PC-3 (cell line): ENCODE data around the gene GTF2H2C. TPM values are rescaled to one million over a fixed set of nuclear protein-coding genes. Genes with fewer than 3 reads are reported as not detected.
"Not testable (repeated sequence)": the region's sequence is repeated elsewhere in the genome, so short reads cannot be mapped to it uniquely, and the experiment has no call there.

Experiments
- ATAC-seq: fragments of 200-7000 bp; cut with Tn5 transposase; 2 replicates; pipeline ENCODE4 v1.9.1; 2020; ENCODE audit warnings: mild to moderate bottlenecking, moderate library complexity
- BruUV-seq: library from RNA; stranded (reverse); fragments of 400-500 nt; replicated peaks from 2 replicates; lab custom pipeline; 2021; lab: Mats Ljungman, UMichigan
- CTCF ChIA-PET: fragments of 300-600 bp; sonication (Branson Sonifier 250); formaldehyde crosslinking; loops from one replicate; lab custom pipeline; 2022; ENCODE audit warnings: antibody characterized with exemption; lab: Charles Lee
- POLR2A ChIA-PET: fragments of 300-600 bp; sonication (Branson Sonifier 250); formaldehyde crosslinking; loops from one replicate; lab custom pipeline; 2022; ENCODE audit warnings: antibody characterized with exemption; ENCODE audit not compliant: unreplicated experiment; lab: Charles Lee
- DNase-seq: peaks from one replicate; pipeline ENCODE4 v3.0.0-alpha.2; 2015
- H2AFZ ChIP-seq: fragments of 300-600 bp; sonication (generic); 2 replicates; pipeline ENCODE4 v1.6.0; 2016; ENCODE audit warnings: antibody characterized with exemption, low read length
- H3F3A ChIP-seq: fragments of 300-600 bp; sonication (generic); one replicate; pipeline ENCODE4 v1.6.0; 2017; ENCODE audit warnings: antibody characterized with exemption, low read length, control low read depth, mild to moderate bottlenecking; ENCODE audit not compliant: unreplicated experiment
- H3K27ac ChIP-seq: fragments of 300-600 bp; sonication (generic); 2 replicates; pipeline ENCODE4 v1.5.1; 2016; ENCODE audit warnings: mild to moderate bottlenecking, low read length
- H3K27me3 ChIP-seq: fragments of 300-600 bp; sonication (generic); 2 replicates; pipeline ENCODE4 v1.6.1; 2016; ENCODE audit warnings: low read length, mixed read lengths
- H3K36me3 ChIP-seq: fragments of 300-600 bp; sonication (generic); 2 replicates; pipeline ENCODE4 v1.6.1; 2016; ENCODE audit warnings: low read depth, mixed run types, low read length, mixed read lengths
- H3K4me1 ChIP-seq: fragments of 300-600 bp; sonication (generic); 2 replicates; pipeline ENCODE4 v1.5.1; 2016; ENCODE audit warnings: low read length; ENCODE audit not compliant: insufficient read depth
- H3K4me2 ChIP-seq: fragments of 300-600 bp; sonication (generic); 2 replicates; pipeline ENCODE4 v1.6.0; 2016; ENCODE audit warnings: low read length
- H3K4me3 ChIP-seq: fragments of 300-600 bp; sonication (generic); 2 replicates; pipeline ENCODE4 v1.5.1; 2016; ENCODE audit warnings: mild to moderate bottlenecking, low read length, mixed read lengths
- H3K79me2 ChIP-seq: fragments of 300-600 bp; sonication (generic); 2 replicates; pipeline ENCODE4 v1.6.1; 2017; ENCODE audit warnings: low read length, mixed read lengths
- H3K9ac ChIP-seq: fragments of 300-600 bp; sonication (generic); 2 replicates; pipeline ENCODE4 v1.6.0; 2016; ENCODE audit warnings: mild to moderate bottlenecking, low read length
- H3K9me2 ChIP-seq: fragments of 300-600 bp; sonication (generic); replicated peaks from 2 replicates; pipeline ENCODE4 v1.6.1; 2016; ENCODE audit warnings: mixed run types, low read length, mixed read lengths
- H3K9me3 ChIP-seq: fragments of 300-600 bp; sonication (generic); 2 replicates; pipeline ENCODE4 v1.6.1; 2016; ENCODE audit warnings: low read length, mixed read lengths
- H4K20me1 ChIP-seq: fragments of 300-600 bp; sonication (generic); 2 replicates; pipeline ENCODE4 v1.6.1; 2016; ENCODE audit warnings: low read length, mixed read lengths
- CTCF ChIP-seq: fragments of 300-600 bp; sonication (generic); conservative IDR thresholded peaks from 2 replicates; pipeline ENCODE4 v1.5.1; 2017; ENCODE audit warnings: antibody characterized with exemption, low read depth, mild to moderate bottlenecking, low read length
- EZH2 ChIP-seq: fragments of 300-600 bp; sonication (generic); IDR thresholded peaks from one replicate; pipeline ENCODE4 v1.6.1; 2017; ENCODE audit warnings: antibody characterized with exemption, mild to moderate bottlenecking, low read length; ENCODE audit not compliant: unreplicated experiment
- EZH2phosphoT487 ChIP-seq: fragments of 300-600 bp; sonication (generic); IDR thresholded peaks from 2 replicates; pipeline ENCODE4 v1.6.1; 2018; ENCODE audit warnings: mild to moderate bottlenecking, antibody characterized with exemption, low read length, borderline replicate concordance
- intact Hi-C: fragments of 100-400 bp; cut with micrococcal nuclease; formaldehyde crosslinking; loops from 2 replicates; pipeline ENCODE4 v1.9.0; 2023
- total RNA-seq: library from RNA; depleted of rRNA; stranded (reverse); fragments of >200 nt; gene quantifications from 2 replicates; pipeline ENCODE4 v1.2.3, GENCODE V29; 2014

GTF2H2C gene
- total RNA-seq, 1 experiment from 2014 or later = 14.0 TPM

GRCh38 chr5:69531406-69531801, 28.6 kb upstream of the GTF2H2C start:
- CTCF ChIA-PET = no interaction called here
- intact Hi-C loops = no loop called here
- TF ChIP-seq CTCF (no peak), EZH2 (no peak), EZH2phosphoT487 (no peak)
- Histone ChIP-seq H3K79me2 (peaks cover 38% of the 10 kb centered on the region), H3K27ac (no peak overlapping the region), H4K20me1 (no peaks in the 10 kb centered on the region), H3F3A (no peaks in the 10 kb centered on the region), H3K4me2 (no peak overlapping the region), H3K9me3 (no peaks in the 10 kb centered on the region), H2AFZ (no peak overlapping the region), H3K36me3 (0 out of 2 replicates have a peak, but pooled peaks cover 3% of the 10 kb centered on the region), H3K9me2 (no peaks in the 10 kb centered on the region), H3K9ac (no peak overlapping the region), H3K4me1 (peaks cover 25% of the 10 kb centered on the region), H3K4me3 (no peak overlapping the region), H3K27me3 (no peaks in the 10 kb centered on the region)
- DNase-seq = no peak
- no peak for ATAC-seq
- no TSS peak for BruUV-seq
- POLR2A ChIA-PET = no interaction called here

GRCh38 chr5:69537911-69538310, 22.1 kb upstream of the GTF2H2C start:
- H3F3A ChIP-seq, H4K20me1 ChIP-seq, H3K9me2 ChIP-seq, H3K79me2 ChIP-seq, intact Hi-C loops, H2AFZ ChIP-seq, BruUV-seq, DNase-seq, H3K36me3 ChIP-seq, H3K4me1 ChIP-seq, H3K4me2 ChIP-seq, H3K27ac ChIP-seq, H3K9me3 ChIP-seq, H3K4me3 ChIP-seq, H3K9ac ChIP-seq, H3K27me3 ChIP-seq, CTCF ChIA-PET, POLR2A ChIA-PET: not testable (repeated sequence)
- ATAC-seq = peak; percentile 74

GRCh38 chr5:69538735-69539134, 21.3 kb upstream of the GTF2H2C start:
- H2AFZ ChIP-seq, CTCF ChIA-PET, DNase-seq, H3K27ac ChIP-seq, H3K79me2 ChIP-seq, H3K36me3 ChIP-seq, H3K4me1 ChIP-seq, H3F3A ChIP-seq, ATAC-seq, H4K20me1 ChIP-seq, POLR2A ChIA-PET, BruUV-seq, H3K27me3 ChIP-seq, intact Hi-C loops, H3K9me3 ChIP-seq, H3K9me2 ChIP-seq, H3K4me3 ChIP-seq, H3K9ac ChIP-seq, H3K4me2 ChIP-seq: not testable (repeated sequence)

- H3F3A ChIP-seq, H3K4me1 ChIP-seq, ATAC-seq, H3K9me2 ChIP-seq, intact Hi-C loops, H3K9me3 ChIP-seq, H2AFZ ChIP-seq, H4K20me1 ChIP-seq, H3K9ac ChIP-seq, H3K79me2 ChIP-seq, CTCF ChIA-PET, H3K4me3 ChIP-seq, BruUV-seq, DNase-seq, H3K27ac ChIP-seq, H3K36me3 ChIP-seq, POLR2A ChIA-PET, H3K27me3 ChIP-seq, H3K4me2 ChIP-seq: not testable (repeated sequence)
These were observed 18.6 kb upstream of the GTF2H2C start for GRCh38 chr5:69541347-69541746.

GRCh38 chr5:69542838-69543618, 17.0 kb upstream of the GTF2H2C start:
- H3K9ac ChIP-seq, H2AFZ ChIP-seq, DNase-seq, H3K36me3 ChIP-seq, H3K9me2 ChIP-seq, H3K4me3 ChIP-seq, POLR2A ChIA-PET, H3F3A ChIP-seq, H3K4me1 ChIP-seq, H3K27ac ChIP-seq, H4K20me1 ChIP-seq, H3K79me2 ChIP-seq, CTCF ChIA-PET, H3K4me2 ChIP-seq, H3K9me3 ChIP-seq, intact Hi-C loops, H3K27me3 ChIP-seq, BruUV-seq: not testable (repeated sequence)
- peak; percentile 29; the same call in 1 of the 2 replicates for ATAC-seq

GRCh38 chr5:69544602-69545001, 15.4 kb upstream of the GTF2H2C start:
- ATAC-seq, intact Hi-C loops, H3K4me2 ChIP-seq, H3K4me3 ChIP-seq, POLR2A ChIA-PET, H3K9ac ChIP-seq, H3K79me2 ChIP-seq, H3K9me3 ChIP-seq, H4K20me1 ChIP-seq, H3F3A ChIP-seq, H2AFZ ChIP-seq, BruUV-seq, CTCF ChIA-PET, H3K4me1 ChIP-seq, H3K36me3 ChIP-seq, H3K27ac ChIP-seq, DNase-seq, H3K9me2 ChIP-seq, H3K27me3 ChIP-seq: not testable (repeated sequence)
